Lung (tissue), 12 donors: ENCODE results near the gene SFR1. TPM values are rescaled to one million over a fixed set of nuclear protein-coding genes. Genes with fewer than 3 reads are reported as not detected.
A peak's percentile ranks its signal among the peaks of the same experiment; 100 is the strongest.

ENCODE experiments used
- ATAC-seq: fragments of 200-7000 bp; cut with Tn5 transposase; one replicate; pipeline ENCODE4 v1.9.1; 2020; ENCODE audit warnings: moderate number of reproducible peaks; ENCODE audit not compliant: insufficient read depth, low FRiP score
- DNase-seq, 3 donors: peaks; one replicate each; pipeline ENCODE4 v3.0.0-alpha.2; 2013 to 2017
- H3K27ac ChIP-seq, 2 donors: one replicate each; pipeline ENCODE4 v1.5.1; 2013; ENCODE audit warnings: mild to moderate bottlenecking in 2 of 2, moderate library complexity in 2 of 2, control low read depth in 1 of 2, inconsistent platforms in 1 of 2, low read depth in 1 of 2, low read length in 1 of 2
- H3K27me3 ChIP-seq, 3 donors: one replicate each; pipeline ENCODE4 v1.5.1; 2013; ENCODE audit warnings: low read length in 2 of 3; ENCODE audit not compliant: control insufficient read depth in 3 of 3, insufficient read depth in 3 of 3
- H3K36me3 ChIP-seq, 4 donors: one replicate each; pipeline ENCODE4 v1.5.1; 2013; ENCODE audit warnings: low read length in 4 of 4, mild to moderate bottlenecking in 1 of 4, moderate library complexity in 1 of 4; ENCODE audit not compliant: control insufficient read depth in 4 of 4, insufficient read depth in 4 of 4
- H3K4me1 ChIP-seq, 5 donors: one replicate each; pipeline ENCODE4 v1.5.1; 2013; ENCODE audit warnings: low read length in 5 of 5, mild to moderate bottlenecking in 2 of 5, moderate library complexity in 1 of 5; ENCODE audit not compliant: control insufficient read depth in 5 of 5, insufficient read depth in 5 of 5
- H3K4me3 ChIP-seq: one replicate; pipeline ENCODE4 v1.5.1; 2013; ENCODE audit warnings: mild to moderate bottlenecking, control low read depth, moderate library complexity
- H3K9ac ChIP-seq, 2 donors: one replicate each; pipeline ENCODE4 v1.5.1; 2013; ENCODE audit warnings: low read length in 2 of 2, control low read depth in 1 of 2; ENCODE audit not compliant: insufficient read depth in 1 of 2
- H3K9me3 ChIP-seq, 4 donors: one replicate each; pipeline ENCODE4 v1.5.1; 2013; ENCODE audit warnings: low read length in 3 of 4, mild to moderate bottlenecking in 1 of 4, moderate library complexity in 1 of 4; ENCODE audit not compliant: control insufficient read depth in 4 of 4, insufficient read depth in 3 of 4
- CTCF ChIP-seq: IDR thresholded peaks from 2 replicates; pipeline ENCODE4 v1.5.1; 2012; ENCODE audit warnings: mild to moderate bottlenecking; ENCODE audit errors: control extremely low read depth, extremely low read depth
- WGBS, 2 donors: extraction: QIAGEN DNeasy Blood & Tissue Kit; methylation state at CpG; one replicate each; pipeline ENCODE4 v1.1.7; 2013; 5-methylcytosine and 5-hydroxymethylcytosine counted together
- polyA plus RNA-seq, 2 donors: library from polyadenylated mRNA; stranded (reverse); fragments of 200-250 nt; gene quantifications; one replicate each; pipeline ENCODE4 v1.2.1, GENCODE V29; 2013
- total RNA-seq, 2 donors: library from RNA; depleted of rRNA in 1 of 2; stranded (reverse); fragments of >200 nt in 1 of 2; gene quantifications; one replicate each; pipeline ENCODE4 v1.2.1, GENCODE V29; 2014 to 2021
- donor health status: control.
- donor health status: control.
- donor health status: Bipolar disorder and iron deficiency.
- donor health status: healthy.
- donor health status: DM: yes; HTN: yes; CAD: no.

The SFR1 gene
- total and polyA plus RNA-seq, 4 donors = 6.4 to 9.9 (median 9.2) TPM

DNA sequence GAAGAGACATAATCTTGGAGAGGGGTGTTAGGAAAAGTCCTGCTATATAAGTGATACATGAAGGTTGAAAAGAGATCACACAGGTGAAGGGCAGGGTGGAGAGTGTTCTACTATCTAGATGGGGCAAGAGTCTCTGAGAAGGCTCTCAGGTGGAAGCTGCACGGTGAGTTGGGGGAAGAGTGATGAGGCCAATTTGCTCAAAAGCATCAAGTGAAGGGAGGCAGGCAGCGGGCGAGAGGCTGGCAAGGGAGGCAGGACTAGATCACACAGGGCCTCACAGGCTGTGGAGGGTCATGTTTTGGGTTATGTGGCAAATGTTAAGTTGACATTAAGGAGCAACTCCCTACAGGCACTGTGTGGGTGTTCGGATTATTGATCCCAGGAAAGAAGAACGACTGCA is 33.7 kb upstream of the SFR1 start:
- no peak overlapping the region for H3K4me3 ChIP-seq
- H3K36me3 ChIP-seq = no peaks in the 10 kb centered on the region
- no peaks in the 10 kb centered on the region for H3K9me3 ChIP-seq
- no peak overlapping the region for H3K27ac ChIP-seq
- 92 to 96% methylated on average over 5 of the region's 5 CpGs for WGBS, 2 donors
- H3K9ac ChIP-seq = no peak overlapping the region
- no peak for TF ChIP-seq CTCF
- DNase-seq = no peak
- no peaks in the 10 kb centered on the region for H3K4me1 ChIP-seq
- ATAC-seq = no peak
- no peaks in the 10 kb centered on the region for H3K27me3 ChIP-seq

- TF ChIP-seq CTCF = no peak
- WGBS, 2 donors = 83 to 90% methylated on average over 3 of the region's 3 CpGs
- Histone ChIP-seq H3K36me3 (no peaks in the 10 kb centered on the region), H3K27ac (no peak overlapping the region), H3K9ac (no peak overlapping the region), H3K27me3 (no peaks in the 10 kb centered on the region), H3K9me3 (no peaks in the 10 kb centered on the region), H3K4me1 (no peaks in the 10 kb centered on the region), H3K4me3 (no peak overlapping the region)
- ATAC-seq (no peak), DNase-seq (no peak)
Measured at GRCh38 chr10:104089621-104090020, 32.4 kb upstream of the SFR1 start.

GRCh38 chr10:104090611-104091010 is 31.4 kb upstream of the SFR1 start:
- peak in 2 of 3 donors; percentile 16 to 53 for DNase-seq
- ATAC-seq = no peak
- no peak overlapping the region for H3K9ac ChIP-seq
- no peaks in the 10 kb centered on the region for H3K4me1 ChIP-seq
- 61 to 76% methylated on average over 2 of the region's 2 CpGs for WGBS, 2 donors
- H3K27me3 ChIP-seq = no peaks in the 10 kb centered on the region
- TF ChIP-seq CTCF = no peak
- no peaks in the 10 kb centered on the region for H3K36me3 ChIP-seq
- H3K9me3 ChIP-seq = no peaks in the 10 kb centered on the region
- no peak overlapping the region for H3K4me3 ChIP-seq
- H3K27ac ChIP-seq = no peak overlapping the region

DNA sequence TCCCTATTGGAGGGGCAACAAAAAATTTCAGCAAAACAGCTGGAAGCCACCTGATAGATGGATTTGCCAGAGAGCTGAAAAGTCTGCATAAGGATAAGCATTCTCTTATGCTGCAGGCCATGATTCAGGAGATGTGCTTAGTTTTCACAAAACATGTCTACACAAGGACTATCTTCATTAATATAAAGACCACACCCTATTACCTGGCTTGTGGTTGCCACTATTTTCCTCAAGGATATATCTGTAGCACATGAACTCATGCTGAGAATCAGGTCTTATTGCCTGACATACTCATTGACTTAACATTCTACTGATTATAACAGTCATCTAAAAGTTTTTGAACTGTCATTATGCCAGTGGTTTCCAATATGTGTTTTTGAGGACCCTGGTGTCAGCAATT is 29.2 kb upstream of the SFR1 start:
- Histone ChIP-seq H3K4me3 (no peak overlapping the region), H3K27me3 (no peaks in the 10 kb centered on the region)
- no peak for DNase-seq

More for the DNA sequence above, 29.2 kb upstream of the SFR1 start:
- Histone ChIP-seq H3K9me3 (peaks cover 0 to 2% (median under 1%) of the 10 kb centered on the region in 4 donors), H3K27ac (no peak overlapping the region), H3K36me3 (no peaks in the 10 kb centered on the region), H3K4me1 (no peaks in the 10 kb centered on the region), H3K9ac (no peak overlapping the region)
- ATAC-seq = no peak
- TF ChIP-seq CTCF = no peak
